ENCODE data around the gene GBF1.

The GBF1 gene

GRCh38 chr10:102280397-102281101, 35.2 kb downstream of the GBF1 start:
- TF ChIP-seq CTCF (IDR thresholded peaks at IDR 0.05; ENCODE audit: borderline replicate concordance, control extremely low read depth, extremely low read depth, insufficient read depth, missing control alignments) = no peak
- in situ Hi-C loops (cut with MboI; ENCODE audit: low sequenced_read_pairs, unreplicated experiment) = no loop called here
- no peak for DNase-seq (ENCODE audit: low spot score)

DNA sequence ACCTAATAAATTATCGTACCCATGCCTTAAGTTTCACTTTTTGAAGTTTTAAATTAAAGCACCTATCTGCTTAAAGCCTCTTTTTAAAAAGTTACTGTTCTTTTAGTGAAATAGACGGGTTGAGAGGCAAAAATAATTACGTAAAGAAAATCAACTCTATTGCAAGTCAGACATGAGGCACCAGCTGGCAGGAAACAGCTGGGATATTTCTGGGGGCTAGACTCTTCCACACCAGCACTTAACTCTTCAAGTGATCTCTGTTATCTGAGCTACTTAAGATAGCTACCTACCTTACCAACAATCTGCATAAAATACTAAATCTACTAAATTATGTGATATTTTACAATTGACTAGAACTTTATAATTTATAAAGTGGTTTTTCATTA, 35.8 kb downstream of the GBF1 start:
- in situ Hi-C loops (cut with MboI; ENCODE audit: low sequenced_read_pairs, unreplicated experiment) = no loop called here
- DNase-seq (ENCODE audit: low spot score) = no peak
- no peak for TF ChIP-seq CTCF (IDR thresholded peaks at IDR 0.05; ENCODE audit: borderline replicate concordance, control extremely low read depth, extremely low read depth, insufficient read depth, missing control alignments)

GRCh38 chr10:102283488-102283887, 38.2 kb downstream of the GBF1 start:
- no peak for DNase-seq (ENCODE audit: low spot score)
- TF ChIP-seq CTCF (IDR thresholded peaks at IDR 0.05; ENCODE audit: borderline replicate concordance, control extremely low read depth, extremely low read depth, insufficient read depth, missing control alignments) = no peak
- in situ Hi-C loops (cut with MboI; ENCODE audit: low sequenced_read_pairs, unreplicated experiment) = no loop called here

GRCh38 chr10:102283890-102284289, 38.6 kb downstream of the GBF1 start:
- no peak for DNase-seq (ENCODE audit: low spot score)
- in situ Hi-C loops (cut with MboI; ENCODE audit: low sequenced_read_pairs, unreplicated experiment) = no loop called here

DNA sequence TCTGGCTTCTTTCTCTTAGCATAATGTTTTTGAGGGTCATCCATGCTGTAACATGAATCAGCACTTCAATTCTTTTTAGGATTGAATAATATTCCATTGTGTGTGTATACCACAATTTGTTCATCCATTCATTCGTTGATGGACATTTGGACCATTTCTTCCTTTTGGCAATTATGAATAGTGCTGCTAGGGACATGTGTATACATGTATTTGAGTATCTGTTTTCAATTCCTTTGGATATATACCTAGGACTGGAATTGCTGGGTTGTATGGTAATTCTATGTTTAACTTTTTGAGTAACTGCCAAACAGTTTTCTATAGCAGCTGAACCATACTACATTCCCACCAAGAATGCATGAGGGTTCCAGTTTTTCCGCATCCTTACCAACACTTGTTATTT, 39.2 kb downstream of the GBF1 start:
- no peak for TF ChIP-seq CTCF (IDR thresholded peaks at IDR 0.05; ENCODE audit: borderline replicate concordance, control extremely low read depth, extremely low read depth, insufficient read depth, missing control alignments)
- no peak for DNase-seq (ENCODE audit: low spot score)
- in situ Hi-C loops (cut with MboI; ENCODE audit: low sequenced_read_pairs, unreplicated experiment) = no loop called here

More at GRCh38 chr10:102283890-102284289, 38.6 kb downstream of the GBF1 start:
- no peak for TF ChIP-seq CTCF (IDR thresholded peaks at IDR 0.05; ENCODE audit: borderline replicate concordance, control extremely low read depth, extremely low read depth, insufficient read depth, missing control alignments)

DNA sequence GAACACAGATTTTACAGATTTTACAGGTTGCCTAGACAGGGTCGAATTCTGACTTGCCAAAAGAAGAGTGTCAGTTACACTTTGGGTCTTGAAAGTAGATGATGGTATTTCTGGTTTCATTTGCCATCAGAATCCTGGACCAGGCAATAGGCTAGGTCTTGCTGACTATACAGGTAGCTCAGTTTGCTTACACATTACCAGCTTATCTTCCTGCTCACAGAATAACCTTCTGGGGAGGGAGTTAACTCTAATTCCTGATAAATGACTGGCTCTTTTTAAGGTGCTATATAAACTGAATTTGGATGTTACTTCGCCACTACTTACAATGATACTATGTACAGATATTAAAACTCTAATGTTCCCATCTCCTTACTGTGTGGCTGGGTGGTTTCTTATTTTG, 39.8 kb downstream of the GBF1 start:
- no peak for DNase-seq (ENCODE audit: low spot score)
- in situ Hi-C loops (cut with MboI; ENCODE audit: low sequenced_read_pairs, unreplicated experiment) = no loop called here
- TF ChIP-seq CTCF (IDR thresholded peaks at IDR 0.05; ENCODE audit: borderline replicate concordance, control extremely low read depth, extremely low read depth, insufficient read depth, missing control alignments) = no peak
